Thoracic aorta (tissue), 2 donors: ENCODE results near the gene ST6GALNAC2. TPM values are rescaled to one million over a fixed set of nuclear protein-coding genes. Genes with fewer than 3 reads are reported as not detected.

ENCODE experiments used
- ATAC-seq: fragments of 150-250 bp; one replicate; pipeline ENCODE4 v1.8.0; 2017; ENCODE audit warnings: low read depth; ENCODE audit not compliant: insufficient number of reproducible peaks, low FRiP score
- DNase-seq: peaks from one replicate; pipeline ENCODE4 v3.0.0-alpha.2; 2020; ENCODE audit warnings: low spot score
- H3K27ac ChIP-seq, 2 donors: fragments of 200-600 bp; sonication (generic); 1 replicate in 1 of 2; 2 replicates in 1 of 2; pipeline ENCODE4 v1.5.1; 2016; ENCODE audit warnings: mild to moderate bottlenecking in 2 of 2, moderate library complexity in 2 of 2
- H3K27me3 ChIP-seq: fragments of 200-600 bp; sonication (generic); replicated peaks from 2 replicates; pipeline ENCODE4 v1.6.0; 2016; ENCODE audit warnings: mild to moderate bottlenecking; ENCODE audit not compliant: insufficient read depth
- H3K36me3 ChIP-seq: fragments of 200-600 bp; sonication (generic); one replicate; pipeline ENCODE4 v1.5.1; 2016
- H3K4me1 ChIP-seq, 2 donors: fragments of 200-600 bp; sonication (generic); 1 replicate in 1 of 2; 2 replicates in 1 of 2; pipeline versions ENCODE4 v1.5.1 to v1.6.0; 2016; ENCODE audit warnings: low read depth in 2 of 2, mild to moderate bottlenecking in 1 of 2; ENCODE audit not compliant: control insufficient read depth in 1 of 2
- H3K4me3 ChIP-seq: fragments of 200-600 bp; sonication (generic); 2 replicates; pipeline ENCODE4 v1.5.1; 2016; ENCODE audit warnings: mild to moderate bottlenecking
- H3K9me3 ChIP-seq: fragments of 200-600 bp; sonication (generic); 2 replicates; pipeline ENCODE4 v1.5.1; 2016
- total RNA-seq, 2 donors: library from RNA; depleted of rRNA; stranded (reverse); fragments of >200 nt; gene quantifications; one replicate each; pipeline versions ENCODE4 v1.1.0 to v1.2.3, GENCODE V29; 2016
- TF ChIP-seq, protein P1 (sequence below): fragments of 200-600 bp; sonication (generic); IDR thresholded peaks from one replicate; pipeline ENCODE4 v1.5.1; 2019; ENCODE audit warnings: antibody characterized with exemption

Gene ST6GALNAC2
- total RNA-seq, 2 donors from 2014 or later, result 1.8 TPM; not detected in 1

DNA sequence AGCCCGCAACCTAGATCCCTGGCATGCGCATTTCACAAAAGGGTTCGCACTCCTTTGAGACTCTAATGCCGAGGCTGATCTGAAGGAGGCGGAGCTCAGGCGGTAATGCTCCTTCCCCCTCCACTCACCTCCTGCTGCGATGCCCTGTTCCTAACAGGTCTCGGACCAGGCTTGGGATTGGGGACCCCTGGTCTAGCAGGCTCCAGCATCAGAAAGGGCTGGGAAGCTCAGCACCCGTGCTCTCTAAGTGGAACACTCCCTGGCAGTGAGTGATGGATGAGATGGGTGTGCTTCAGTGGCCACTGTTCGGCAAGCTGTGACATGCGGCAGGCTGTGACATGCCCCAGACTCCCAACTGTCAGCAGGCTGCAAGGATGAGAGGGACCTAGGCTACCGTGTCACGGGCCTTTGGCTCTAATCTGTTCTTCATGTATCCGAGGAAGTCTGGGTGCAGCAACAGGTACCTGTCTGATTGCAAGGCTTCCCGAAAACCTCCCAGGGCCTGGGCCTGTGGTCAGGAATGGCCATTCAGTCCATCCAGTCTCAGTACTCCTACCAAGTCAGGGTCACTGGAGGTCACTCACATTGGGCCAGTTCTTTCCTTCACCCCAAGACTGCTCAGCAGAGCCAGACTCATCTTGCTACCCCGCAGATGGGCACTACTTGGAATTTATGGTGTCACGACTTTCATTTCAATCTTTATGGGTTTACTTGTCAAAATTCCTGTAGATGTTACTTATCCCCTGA lies 1.3 kb upstream of the ST6GALNAC2 start:
- ATAC-seq (no peak), DNase-seq (no peak)
- Histone ChIP-seq H3K36me3 (no peaks in the 10 kb centered on the region), H3K27ac (no peak overlapping the region), H3K4me1 (peaks cover 12 to 16% of the 10 kb centered on the region in 2 donors), H3K4me3 (no peak overlapping the region), H3K9me3 (no peaks in the 10 kb centered on the region), H3K27me3 (no peaks in the 10 kb centered on the region)
- TF ChIP-seq, protein P1, sequence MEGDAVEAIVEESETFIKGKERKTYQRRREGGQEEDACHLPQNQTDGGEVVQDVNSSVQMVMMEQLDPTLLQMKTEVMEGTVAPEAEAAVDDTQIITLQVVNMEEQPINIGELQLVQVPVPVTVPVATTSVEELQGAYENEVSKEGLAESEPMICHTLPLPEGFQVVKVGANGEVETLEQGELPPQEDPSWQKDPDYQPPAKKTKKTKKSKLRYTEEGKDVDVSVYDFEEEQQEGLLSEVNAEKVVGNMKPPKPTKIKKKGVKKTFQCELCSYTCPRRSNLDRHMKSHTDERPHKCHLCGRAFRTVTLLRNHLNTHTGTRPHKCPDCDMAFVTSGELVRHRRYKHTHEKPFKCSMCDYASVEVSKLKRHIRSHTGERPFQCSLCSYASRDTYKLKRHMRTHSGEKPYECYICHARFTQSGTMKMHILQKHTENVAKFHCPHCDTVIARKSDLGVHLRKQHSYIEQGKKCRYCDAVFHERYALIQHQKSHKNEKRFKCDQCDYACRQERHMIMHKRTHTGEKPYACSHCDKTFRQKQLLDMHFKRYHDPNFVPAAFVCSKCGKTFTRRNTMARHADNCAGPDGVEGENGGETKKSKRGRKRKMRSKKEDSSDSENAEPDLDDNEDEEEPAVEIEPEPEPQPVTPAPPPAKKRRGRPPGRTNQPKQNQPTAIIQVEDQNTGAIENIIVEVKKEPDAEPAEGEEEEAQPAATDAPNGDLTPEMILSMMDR, result no peak

DNA sequence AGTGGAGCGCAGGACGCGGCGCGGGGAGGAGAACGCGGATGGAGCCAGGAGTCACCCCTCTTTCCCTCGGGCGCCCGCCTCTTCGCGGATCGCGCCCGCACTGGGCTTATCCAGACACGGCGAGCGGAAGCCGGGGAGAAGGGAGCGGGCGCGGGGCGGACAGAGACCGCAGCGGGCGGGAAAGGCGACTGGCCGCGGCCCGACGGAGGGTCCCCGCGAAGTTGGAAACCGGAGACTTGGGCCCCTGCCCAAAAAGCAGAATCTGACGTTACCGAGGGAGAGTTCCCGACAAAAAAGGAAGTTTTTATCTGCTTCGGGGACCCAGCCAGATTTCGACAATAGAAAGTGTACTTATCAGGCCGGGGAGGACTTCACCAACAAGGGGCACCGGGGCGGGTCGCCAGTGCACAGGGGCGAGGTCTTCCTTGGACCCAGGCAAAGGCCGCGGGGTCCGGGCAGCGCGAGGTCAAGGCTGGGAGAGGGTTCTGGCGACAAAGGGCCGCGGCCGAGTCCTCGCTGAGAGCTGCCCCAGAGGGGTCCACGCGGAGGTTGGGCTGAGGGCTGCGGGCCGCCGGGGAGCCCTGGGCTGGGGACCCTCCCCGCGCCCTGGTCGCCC lies 519 bp downstream of the ST6GALNAC2 start:
- H3K36me3 ChIP-seq, result no peaks in the 10 kb centered on the region
- H3K4me3 ChIP-seq, result peak overlapping the region; percentile 78
- no peak for ATAC-seq
- H3K27ac ChIP-seq, result no peak overlapping the region
- DNase-seq, result no peak
- TF ChIP-seq, protein P1, result no peak
- H3K27me3 ChIP-seq, result no peaks in the 10 kb centered on the region
- H3K9me3 ChIP-seq, result no peaks in the 10 kb centered on the region
- peaks cover 12 to 16% of the 10 kb centered on the region in 2 donors for H3K4me1 ChIP-seq

DNA sequence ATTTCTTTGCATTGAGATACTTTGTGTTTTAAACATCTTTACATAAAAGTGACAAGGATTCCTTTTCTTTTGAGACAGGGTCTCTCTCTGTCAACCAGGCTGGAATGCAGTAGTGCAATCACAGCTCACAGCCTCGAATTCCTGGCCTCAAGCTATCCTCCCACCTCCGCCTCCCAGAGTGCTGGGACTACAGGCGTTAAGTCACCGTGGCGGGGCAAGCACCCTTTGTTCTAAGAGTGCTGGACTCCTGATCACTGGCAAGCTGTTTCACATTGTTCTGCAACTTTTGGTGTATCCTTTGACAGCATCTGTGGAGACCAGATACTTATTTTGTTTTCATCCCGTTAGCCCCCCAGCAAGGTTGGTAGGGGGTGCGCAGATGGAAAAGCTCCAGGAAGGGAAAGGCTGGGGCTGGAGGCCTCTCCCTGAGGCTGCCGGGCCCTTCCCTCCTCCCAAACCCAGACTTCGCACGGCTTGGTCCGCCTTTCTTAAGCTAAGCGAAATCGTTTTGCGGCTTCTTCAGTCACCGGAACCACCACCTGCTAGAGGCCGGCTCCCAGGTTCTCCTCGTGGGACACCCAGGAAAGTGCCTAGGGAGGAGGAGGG lies 1.1 kb downstream of the ST6GALNAC2 start:
- H3K27ac ChIP-seq, result no peak overlapping the region
- peaks cover 12 to 16% of the 10 kb centered on the region in 2 donors for H3K4me1 ChIP-seq
- H3K27me3 ChIP-seq, result no peaks in the 10 kb centered on the region
- TF ChIP-seq, protein P1, result no peak
- ATAC-seq (no peak), DNase-seq (no peak)
- H3K4me3 ChIP-seq, result peak overlapping the region; percentile 78
- H3K36me3 ChIP-seq, result no peaks in the 10 kb centered on the region
- H3K9me3 ChIP-seq, result no peaks in the 10 kb centered on the region

DNA sequence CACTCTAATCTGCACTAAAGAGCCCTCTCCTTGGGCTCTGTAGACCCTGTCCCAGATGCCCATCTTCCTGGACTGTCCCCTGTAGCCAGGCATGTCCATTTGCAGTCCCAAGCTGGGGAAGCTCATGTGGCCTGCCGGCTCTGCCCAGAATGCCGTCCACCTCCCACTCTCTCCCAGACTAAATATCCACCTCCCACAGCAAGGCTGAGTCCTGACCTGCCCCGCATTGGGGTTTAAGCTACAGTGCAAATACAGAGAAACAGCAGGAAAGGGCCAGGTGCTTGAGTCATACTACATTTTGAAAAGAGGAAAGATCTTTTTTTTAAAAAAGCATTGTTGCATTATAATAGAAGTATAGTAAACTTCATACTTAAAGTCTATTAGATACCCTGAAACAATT lies 3.0 kb downstream of the ST6GALNAC2 start:
- no peak overlapping the region for H3K27ac ChIP-seq
- DNase-seq, result no peak
- ATAC-seq, result no peak

DNA sequence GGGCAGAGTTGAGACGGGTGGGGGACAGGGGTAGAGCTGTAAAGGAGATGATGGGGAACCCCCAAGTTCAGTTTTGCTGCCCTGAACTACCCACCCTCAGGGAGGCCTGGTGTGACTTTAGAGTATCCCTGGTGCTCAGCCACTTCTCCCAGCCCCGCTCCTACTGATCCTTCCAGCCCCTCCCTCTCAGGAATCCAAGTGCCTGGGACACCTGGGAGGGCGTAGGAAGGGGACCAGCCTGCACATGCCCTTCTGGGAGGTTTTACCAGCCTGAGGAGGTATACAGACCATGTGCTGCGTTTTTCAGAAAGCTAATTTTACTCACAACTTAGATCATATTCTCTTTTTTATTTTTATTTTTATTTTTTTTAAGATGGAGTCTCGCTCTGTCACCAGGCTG lies 4.1 kb downstream of the ST6GALNAC2 start:
- Histone ChIP-seq H3K27ac (no peak overlapping the region), H3K27me3 (no peaks in the 10 kb centered on the region), H3K9me3 (no peaks in the 10 kb centered on the region), H3K4me3 (no peak overlapping the region), H3K4me1 (peaks cover 12 to 16% of the 10 kb centered on the region in 2 donors), H3K36me3 (no peaks in the 10 kb centered on the region)
- ATAC-seq (no peak), DNase-seq (no peak)
- TF ChIP-seq, protein P1, result no peak

More for the DNA sequence above, 3.0 kb downstream of the ST6GALNAC2 start:
- TF ChIP-seq, protein P1, result no peak
- Histone ChIP-seq H3K4me3 (no peak overlapping the region), H3K27me3 (no peaks in the 10 kb centered on the region), H3K9me3 (no peaks in the 10 kb centered on the region), H3K36me3 (no peaks in the 10 kb centered on the region), H3K4me1 (peaks cover 12 to 16% of the 10 kb centered on the region in 2 donors)
